HG03520 (cell line): ENCODE results near the gene FAM114A2.
"Not testable (repeated sequence)": the region's sequence is repeated elsewhere in the genome, so short reads cannot be mapped to it uniquely, and the experiment has no call there.

Source experiments
- ATAC-seq: cut with Tn5 transposase; IDR thresholded peaks from one replicate; pipeline ENCODE4 v1.9.1; 2021; ENCODE audit warnings: mild to moderate bottlenecking, moderate library complexity; ENCODE audit not compliant: unreplicated experiment

The FAM114A2 gene

DNA sequence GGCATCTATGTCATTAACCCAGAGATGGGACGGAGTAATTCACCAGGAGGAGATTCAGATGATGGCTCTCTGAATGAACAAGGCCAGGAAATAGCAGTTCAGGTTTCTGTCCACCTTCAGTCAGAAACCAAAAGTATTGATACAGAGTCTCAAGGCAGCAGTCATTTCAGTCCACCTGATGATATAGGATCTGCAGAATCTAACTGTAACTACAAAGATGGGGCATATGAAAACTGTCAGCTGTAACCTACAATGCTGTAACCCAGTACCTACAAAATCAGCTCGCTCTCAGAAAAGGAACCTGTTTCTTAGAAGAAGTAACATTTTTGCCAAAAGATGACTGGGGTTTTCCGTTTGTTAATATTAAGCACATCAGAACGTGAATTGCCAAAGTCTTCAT, 14.8 kb upstream of the FAM114A2 start:
- ATAC-seq: no peak

DNA sequence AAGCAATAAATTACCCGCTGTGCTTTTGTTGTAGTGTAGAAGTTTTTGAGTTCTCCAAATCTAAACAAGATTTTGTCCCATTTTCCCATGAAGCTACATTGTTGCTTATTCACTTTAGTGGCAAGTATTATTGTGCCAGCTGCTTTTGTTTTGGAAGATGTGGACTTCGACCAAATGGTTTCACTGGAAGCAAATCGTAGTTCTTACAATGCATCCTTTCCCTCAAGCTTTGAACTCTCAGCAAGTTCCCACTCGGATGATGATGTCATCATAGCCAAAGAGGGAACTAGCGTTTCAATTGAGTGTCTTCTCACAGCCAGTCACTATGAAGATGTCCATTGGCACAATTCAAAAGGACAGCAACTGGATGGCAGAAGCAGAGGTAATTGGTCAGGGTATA, 10.9 kb upstream of the FAM114A2 start:
- ATAC-seq: no peak

- no peak for ATAC-seq
Observed at GRCh38 chr5:154047324-154047723, 8.6 kb upstream of the FAM114A2 start.

DNA sequence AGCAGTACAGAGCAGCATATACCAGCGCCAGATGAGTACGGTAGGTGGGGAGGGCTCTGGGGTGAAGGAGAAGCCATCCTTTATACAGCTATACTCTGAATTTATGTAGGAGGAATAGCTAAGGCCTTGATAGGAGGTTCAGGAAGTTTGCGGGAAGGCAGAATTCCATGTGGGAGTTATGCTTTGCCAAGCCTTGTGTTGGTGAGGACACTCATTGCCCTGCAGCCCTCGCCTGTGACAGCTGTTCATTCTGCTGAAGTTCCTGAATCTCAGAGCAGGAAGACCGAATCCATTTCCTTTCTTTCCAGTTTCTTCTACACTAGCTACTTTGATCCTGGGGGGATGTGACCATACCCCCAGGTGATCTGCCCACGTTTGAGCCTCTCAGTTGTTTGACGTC, 7.8 kb upstream of the FAM114A2 start:
- no peak for ATAC-seq

DNA sequence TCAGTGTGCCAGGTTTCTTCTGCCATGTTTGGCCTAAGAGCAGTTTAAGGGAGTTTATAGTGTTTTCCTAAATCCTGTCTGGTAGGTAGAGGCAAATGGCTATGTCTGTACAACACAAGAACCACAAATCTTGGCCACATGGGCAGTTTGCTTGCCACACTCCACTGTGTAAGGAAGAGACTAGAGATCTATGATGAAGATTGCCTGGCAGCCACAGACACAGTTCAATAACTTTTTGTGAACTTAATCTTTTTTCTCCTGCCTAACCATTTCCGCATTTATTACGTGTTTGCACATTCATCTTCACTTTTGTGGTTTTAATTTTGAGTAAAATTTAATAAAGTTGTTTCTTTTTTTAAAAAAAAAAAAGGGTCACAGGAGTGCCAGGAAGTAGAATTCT, 5.9 kb upstream of the FAM114A2 start:
- no peak for ATAC-seq

- no peak for ATAC-seq
Observed at GRCh38 chr5:154044099-154044498, 5.4 kb upstream of the FAM114A2 start.

DNA sequence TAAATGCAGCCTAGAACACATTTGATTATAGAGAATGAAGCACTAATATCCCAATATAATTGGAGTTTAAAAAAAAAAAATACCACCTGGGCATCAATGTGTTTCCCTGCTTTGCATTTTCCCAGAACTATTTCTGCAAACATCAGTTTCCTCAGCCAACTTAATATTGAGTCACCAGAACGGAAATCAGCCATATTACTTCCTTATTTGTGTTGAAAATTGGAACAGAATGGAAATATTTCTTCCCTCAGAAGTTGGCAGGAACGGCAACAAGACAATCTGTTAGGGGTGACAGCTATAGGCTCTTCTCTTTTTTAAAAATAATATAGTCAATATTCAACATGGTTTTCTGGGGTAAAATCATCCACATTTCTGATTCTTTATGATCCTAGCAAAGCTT, 4.1 kb upstream of the FAM114A2 start:
- ATAC-seq: no peak

- ATAC-seq: no peak
Observed at GRCh38 chr5:154039458-154039829, 734 bp upstream of the FAM114A2 start.

DNA sequence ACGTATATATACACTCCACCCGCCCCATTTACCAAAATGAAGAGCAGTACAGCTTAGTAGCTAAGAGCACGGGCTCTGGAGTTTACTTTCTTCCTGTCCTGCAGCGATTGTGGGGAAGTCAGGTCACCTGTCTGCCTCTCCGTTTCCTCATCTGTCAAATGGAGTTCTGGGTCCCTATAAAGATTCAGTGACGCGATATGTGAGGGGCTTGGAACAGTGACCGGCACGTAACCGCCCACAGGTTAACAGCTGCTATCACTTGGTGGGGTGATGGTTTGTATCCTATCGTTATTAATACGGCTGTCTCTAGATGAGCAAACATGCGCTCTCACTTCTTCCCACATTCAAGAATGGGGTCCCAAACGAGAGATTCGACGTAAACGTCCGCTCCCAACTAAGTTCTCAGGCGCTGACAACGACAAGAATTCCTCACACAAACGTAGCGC, 426 bp downstream of the FAM114A2 start:
- peak; percentile 47 for ATAC-seq

DNA sequence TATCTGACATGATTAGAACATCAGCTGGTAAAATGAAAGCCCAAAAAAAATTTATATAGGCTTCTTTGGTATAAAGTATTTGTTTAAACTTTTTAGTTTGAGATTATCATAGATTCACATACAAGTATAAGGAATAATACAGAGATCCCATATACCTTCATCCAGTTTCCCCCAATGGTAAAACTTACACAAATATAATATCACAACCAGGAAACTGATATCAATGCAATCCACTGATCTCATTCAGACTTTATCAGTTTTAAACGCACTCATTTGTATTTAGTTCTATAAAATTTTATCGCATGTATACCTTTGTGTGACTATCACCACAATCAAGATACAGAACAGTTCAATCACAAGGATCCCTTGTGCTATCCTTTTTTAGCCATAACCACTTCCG, 3.8 kb downstream of the FAM114A2 start:
- no peak for ATAC-seq

DNA sequence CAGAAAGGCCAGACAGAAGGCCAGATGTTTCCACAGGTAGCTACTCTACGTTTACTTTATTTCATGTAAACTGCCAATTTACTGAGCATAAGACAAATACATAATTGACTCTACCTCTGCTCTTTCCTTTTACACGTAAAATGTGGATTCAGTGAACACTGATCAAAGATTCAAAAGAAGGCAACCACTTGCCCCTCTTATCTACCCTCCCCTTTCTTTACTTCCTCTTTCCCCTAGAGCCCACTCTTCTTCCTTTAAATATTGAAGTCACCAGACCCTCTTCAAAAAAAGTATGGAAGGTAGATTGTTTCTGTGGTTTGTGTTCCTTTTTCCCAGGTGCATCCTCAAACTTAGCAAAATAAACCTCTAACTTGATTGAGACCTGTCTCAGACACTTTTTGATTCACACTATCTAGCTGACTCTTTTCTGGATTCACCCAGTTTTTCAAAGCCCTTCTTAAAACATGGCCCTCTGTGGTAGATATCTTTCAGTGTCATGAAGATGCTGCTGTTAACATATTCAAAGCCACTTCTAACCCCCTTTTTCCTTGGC, 6.7 kb downstream of the FAM114A2 start:
- no peak for ATAC-seq

DNA sequence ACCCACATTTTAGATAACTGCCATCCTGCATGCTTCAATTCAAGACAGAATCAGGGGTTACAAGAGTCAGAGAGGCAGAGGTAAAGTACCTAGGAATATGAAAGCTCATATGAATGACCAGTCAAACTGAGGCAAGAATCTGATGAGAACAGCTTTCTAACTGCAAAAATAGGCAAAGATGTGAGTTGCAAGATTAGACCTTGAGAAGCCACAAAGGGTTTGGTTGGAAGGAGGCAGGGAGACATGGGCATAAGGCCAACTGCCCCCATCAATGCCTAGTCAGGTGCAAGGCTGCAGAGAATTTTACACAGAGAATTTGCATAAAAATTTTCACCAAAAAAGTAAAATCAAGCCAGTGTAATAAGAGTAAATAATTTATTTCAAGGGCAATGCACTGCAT, 12.8 kb downstream of the FAM114A2 start:
- ATAC-seq: no peak

GRCh38 chr5:154018919-154019318, 19.8 kb downstream of the FAM114A2 start:
- ATAC-seq: not testable (repeated sequence)

DNA sequence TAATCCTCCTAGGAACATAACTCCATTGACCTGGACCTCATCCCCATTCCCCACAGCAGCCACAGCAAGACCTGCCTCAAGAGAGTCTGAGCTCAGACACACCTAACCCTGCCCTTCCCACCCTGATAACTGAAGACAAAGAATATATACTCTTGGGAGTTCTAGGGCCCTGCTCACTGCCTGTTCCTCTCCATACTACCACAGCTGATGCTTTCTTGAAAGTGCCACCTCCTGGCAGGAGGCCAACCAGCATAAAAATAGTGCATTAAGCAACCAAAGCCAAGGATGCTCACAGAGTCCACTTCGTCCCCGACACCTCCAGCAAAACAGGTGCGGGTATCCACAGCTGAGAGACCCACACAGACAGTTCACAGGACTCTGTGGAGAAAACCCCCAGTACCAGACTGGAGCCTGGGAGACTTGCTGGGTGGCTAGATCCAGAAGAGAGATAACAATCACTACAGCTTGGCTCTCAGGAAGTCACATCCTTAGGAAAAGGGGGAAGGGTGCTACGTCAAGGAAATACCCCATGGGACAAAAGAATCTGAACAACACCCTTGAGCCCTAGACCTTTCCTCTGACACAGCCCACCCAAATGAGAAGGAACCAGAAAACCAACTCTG, 23.5 kb downstream of the FAM114A2 start:
- ATAC-seq: no peak

DNA sequence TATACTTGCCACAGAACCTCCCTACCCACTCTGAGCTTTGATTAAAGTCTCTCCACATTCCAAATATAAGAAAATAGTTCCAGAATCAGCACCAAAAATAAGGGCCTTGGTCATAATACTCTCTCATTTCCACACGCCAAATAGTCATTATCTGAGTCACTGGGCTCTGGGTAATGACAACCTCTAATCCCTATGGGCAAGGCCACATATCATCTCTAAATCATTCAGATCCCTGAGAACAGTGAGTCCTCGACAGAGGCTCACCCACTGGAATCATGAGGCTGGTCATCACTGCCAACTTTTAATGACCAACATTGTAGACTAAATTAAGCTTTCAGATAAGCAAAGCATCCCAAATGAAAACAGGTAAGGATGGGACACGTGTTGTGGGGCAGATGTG, 28.1 kb downstream of the FAM114A2 start:
- no peak for ATAC-seq

GRCh38 chr5:154005648-154006047, 33.1 kb downstream of the FAM114A2 start:
- ATAC-seq: no peak

GRCh38 chr5:154002511-154003020, 36.1 kb downstream of the FAM114A2 start:
- no peak for ATAC-seq

DNA sequence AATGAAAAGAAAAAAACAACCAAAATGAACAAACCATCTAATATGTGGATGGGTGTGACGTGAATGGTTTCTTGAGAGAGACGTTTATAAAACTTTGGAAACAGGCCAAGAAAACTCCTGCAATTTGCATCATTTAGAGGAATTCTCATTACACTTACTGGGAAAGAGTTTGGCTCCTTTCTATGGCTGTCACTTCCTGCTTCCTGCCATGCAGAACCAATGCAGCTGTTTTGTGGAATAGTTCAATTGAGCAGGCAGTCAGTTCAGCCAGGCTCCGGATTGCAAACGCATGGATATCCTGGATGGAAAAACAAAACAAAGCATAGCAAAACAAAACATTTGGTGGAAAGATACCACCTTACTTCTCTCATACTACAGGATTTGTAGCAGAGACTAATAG, 36.6 kb downstream of the FAM114A2 start:
- no peak for ATAC-seq

- no peak for ATAC-seq
Observed at GRCh38 chr5:154000703-154001102, 38.0 kb downstream of the FAM114A2 start.

- ATAC-seq: no peak
Observed at GRCh38 chr5:153999995-154000394, 38.7 kb downstream of the FAM114A2 start.

- no peak for ATAC-seq
Observed at GRCh38 chr5:153998768-153999167, 39.9 kb downstream of the FAM114A2 start.

DNA sequence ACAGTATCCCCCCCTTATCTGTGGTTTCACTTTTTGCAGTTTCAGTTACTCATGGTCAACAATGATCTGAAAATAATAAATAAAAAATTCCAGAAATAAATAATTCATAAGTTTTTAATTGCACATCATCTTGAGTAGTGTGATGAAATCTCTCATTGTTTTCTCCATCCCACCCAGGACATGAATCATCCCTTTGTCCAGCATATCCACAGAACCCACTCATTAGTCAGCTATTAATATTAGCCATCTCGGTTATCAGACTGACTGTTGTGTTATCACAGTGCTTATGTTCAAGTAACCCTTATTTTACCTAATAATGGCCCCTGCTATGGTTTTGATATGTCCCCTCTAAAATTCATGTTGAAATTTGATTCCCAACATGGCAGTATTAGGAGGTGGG, 40.7 kb downstream of the FAM114A2 start:
- ATAC-seq: no peak

DNA sequence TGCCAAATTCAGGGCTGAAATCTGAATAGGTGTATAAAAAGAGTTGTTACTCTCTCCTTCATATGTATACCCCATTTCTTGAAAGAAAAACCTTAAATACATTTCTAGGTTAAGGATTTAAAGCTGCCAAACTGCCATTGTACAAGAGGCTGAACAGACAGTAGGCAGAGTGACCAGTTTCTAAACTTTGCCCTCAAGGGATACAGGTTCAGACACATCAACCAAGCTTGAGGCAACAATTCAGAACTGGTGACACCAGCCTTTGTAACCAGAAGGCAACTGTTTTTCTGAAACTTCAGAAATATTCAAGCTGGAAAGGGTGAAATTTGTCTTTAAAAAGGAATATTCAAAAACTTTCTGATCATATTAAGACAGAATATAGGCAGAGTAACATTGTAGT, 47.5 kb downstream of the FAM114A2 start:
- ATAC-seq: no peak
